Calu3 (cell line): Measurements from ENCODE around the gene CYP2C19. TPM values are rescaled to one million over a fixed set of nuclear protein-coding genes. Genes with fewer than 3 reads are reported as not detected.
A peak's percentile ranks its signal among the peaks of the same experiment; 100 is the strongest.

ENCODE experiments used
- Bru-seq: library from RNA; stranded (reverse); fragments of 400-500 nt; gene quantifications from one replicate; lab custom pipeline; 2021; lab: Mats Ljungman, UMichigan
- BruChase-seq, 2 experiments: library from RNA; stranded (reverse); fragments of 400-500 nt; gene quantifications; one replicate each; lab custom pipeline; 2021; lab: Mats Ljungman, UMichigan
- BruUV-seq: library from RNA; stranded (reverse); fragments of 400-500 nt; replicated peaks from 2 replicates; lab custom pipeline; 2021; lab: Mats Ljungman, UMichigan
- CTCF ChIA-PET: fragments of 300-600 bp; sonication (Branson Sonifier 250); formaldehyde crosslinking; loops from one replicate; lab custom pipeline; 2022; ENCODE audit warnings: antibody characterized with exemption; lab: Charles Lee
- DNase-seq: peaks from one replicate; pipeline ENCODE4 v3.0.0; 2022
- H3K27ac Mint-ChIP-seq: one replicate; pipeline ENCODE4 v1.8.0; 2022; ENCODE audit warnings: mixed read lengths; ENCODE audit not compliant: unreplicated experiment
- H3K27me3 Mint-ChIP-seq: one replicate; pipeline ENCODE4 v1.8.0; 2022; ENCODE audit warnings: mixed read lengths; ENCODE audit not compliant: unreplicated experiment
- H3K36me3 Mint-ChIP-seq: one replicate; pipeline ENCODE4 v1.8.0; 2022; ENCODE audit warnings: mild to moderate bottlenecking, moderate library complexity, mixed read lengths; ENCODE audit not compliant: insufficient read depth, unreplicated experiment
- H3K4me1 Mint-ChIP-seq: one replicate; pipeline ENCODE4 v1.8.0; 2022; ENCODE audit warnings: mild to moderate bottlenecking, low read depth, mixed read lengths; ENCODE audit not compliant: unreplicated experiment
- H3K4me3 Mint-ChIP-seq: one replicate; pipeline ENCODE4 v1.8.0; 2022; ENCODE audit warnings: mild to moderate bottlenecking, low read depth, moderate library complexity, mixed read lengths; ENCODE audit not compliant: unreplicated experiment
- H3K9me3 Mint-ChIP-seq: one replicate; pipeline ENCODE4 v1.8.0; 2022; ENCODE audit warnings: low read depth, mixed read lengths; ENCODE audit not compliant: unreplicated experiment
- CTCF ChIP-seq: fragments of 200-600 bp; IDR thresholded peaks from one replicate; pipeline ENCODE4 v1.8.0; 2022; ENCODE audit warnings: antibody characterized with exemption; ENCODE audit not compliant: unreplicated experiment
- intact Hi-C: fragments of 100-400 bp; cut with micrococcal nuclease; formaldehyde crosslinking; loops from one replicate; pipeline ENCODE4 v1.10.0; 2022; ENCODE audit not compliant: unreplicated experiment
- long read RNA-seq: library from polyadenylated mRNA; stranded (forward); transcript quantifications from one replicate; pipeline ENCODE4 v2.0.0, GENCODE V29; 2022
- total RNA-seq: library from RNA; stranded (reverse); gene quantifications from 2 replicates; pipeline ENCODE4 v1.2.3, GENCODE V29; 2022

CYP2C19 gene
- total RNA-seq (3.6 and 4.5 TPM in 2 replicates), Bru-seq, nascent RNA (percentile 63 among the genes with signal in this experiment), BruChase-seq, experiment 1, labeled RNA remaining after a 6-hour chase (percentile 58 among the genes with signal in this experiment), BruChase-seq, experiment 2, labeled RNA remaining after a 2-hour chase (percentile 40 among the genes with signal in this experiment)
- long read RNA-seq, result 0 reads

GRCh38 chr10:94762393-94762792, at the start of gene CYP2C19:
TSS of gene CYP2C19 (plus strand) at chr10:94762681. CDS start at chr10:94762706, 25 bp downstream.
- peaks cover 10% of the 10 kb centered on the region for H3K4me1 Mint-ChIP-seq
- no peak for DNase-seq
- no peaks in the 10 kb centered on the region for H3K27me3 Mint-ChIP-seq
- H3K9me3 Mint-ChIP-seq, result peaks cover 3% of the 10 kb centered on the region
- no peak for TF ChIP-seq CTCF
- no peaks in the 10 kb centered on the region for H3K36me3 Mint-ChIP-seq
- no peak within 1 kb of the TSS for H3K27ac Mint-ChIP-seq
- BruUV-seq, result no TSS peak
- H3K4me3 Mint-ChIP-seq, result no peak within 1 kb of the TSS
- intact Hi-C loops, result no loop called here
- CTCF ChIA-PET, result no interaction called here

GRCh38 chr10:94725871-94726270, 36.6 kb upstream of the CYP2C19 start:
- Mint-ChIP-seq H3K4me1 (no peaks in the 10 kb centered on the region), H3K27ac (no peak overlapping the region), H3K4me3 (no peak overlapping the region), H3K9me3 (no peaks in the 10 kb centered on the region), H3K36me3 (no peaks in the 10 kb centered on the region), H3K27me3 (no peaks in the 10 kb centered on the region)
- no peak for TF ChIP-seq CTCF
- CTCF ChIA-PET, result no interaction called here
- DNase-seq, result no peak
- intact Hi-C loops, result no loop called here
- no TSS peak for BruUV-seq

GRCh38 chr10:94735197-94735596, 27.3 kb upstream of the CYP2C19 start:
- Mint-ChIP-seq H3K4me1 (no peaks in the 10 kb centered on the region), H3K9me3 (no peaks in the 10 kb centered on the region)
- TF ChIP-seq CTCF, result no peak

GRCh38 chr10:94738588-94738987, 23.9 kb upstream of the CYP2C19 start:
- H3K27ac Mint-ChIP-seq, result no peak overlapping the region
- no peaks in the 10 kb centered on the region for H3K4me1 Mint-ChIP-seq
- CTCF ChIA-PET, result no interaction called here
- peaks cover 3% of the 10 kb centered on the region for H3K9me3 Mint-ChIP-seq
- no TSS peak for BruUV-seq
- no peak overlapping the region for H3K4me3 Mint-ChIP-seq
- intact Hi-C loops, result no loop called here
- no peaks in the 10 kb centered on the region for H3K36me3 Mint-ChIP-seq
- H3K27me3 Mint-ChIP-seq, result no peaks in the 10 kb centered on the region
- TF ChIP-seq CTCF, result no peak
- no peak for DNase-seq

More at GRCh38 chr10:94735197-94735596, 27.3 kb upstream of the CYP2C19 start:
- CTCF ChIA-PET, result no interaction called here
- BruUV-seq, result no TSS peak
- no peak for DNase-seq
- H3K36me3 Mint-ChIP-seq, result no peaks in the 10 kb centered on the region
- H3K27ac Mint-ChIP-seq, result no peak overlapping the region
- H3K4me3 Mint-ChIP-seq, result no peak overlapping the region
- no peaks in the 10 kb centered on the region for H3K27me3 Mint-ChIP-seq
- intact Hi-C loops, result no loop called here
